Heart left ventricle (tissue), 16 donors: ENCODE measurements around the gene INPP1. TPM values are rescaled to one million over a fixed set of nuclear protein-coding genes. Genes with fewer than 3 reads are reported as not detected.
"Not testable (repeated sequence)": the region's sequence is repeated elsewhere in the genome, so short reads cannot be mapped to it uniquely, and the experiment has no call there.

Source experiments
- ATAC-seq, 4 donors: fragments of 200-7000 bp; cut with Tn5 transposase; one replicate each; pipeline ENCODE4 v1.9.1; 2020 to 2022; ENCODE audit warnings: moderate library complexity in 4 of 4, mild to moderate bottlenecking in 3 of 4, moderate number of reproducible peaks in 1 of 4
- DNase-seq, 5 donors: peaks; one replicate each; pipeline ENCODE4 v3.0.0-alpha.2; 2020
- H3K27ac ChIP-seq, 12 donors: fragments of 200-600 bp; sonication (generic) in 4 of 12; one replicate each; pipeline versions ENCODE4 v1.5.0 to v1.8.0; 2016 to 2022; ENCODE audit warnings: mild to moderate bottlenecking in 2 of 12
- H3K27me3 ChIP-seq, 9 donors: fragments of 200-600 bp; sonication (generic) in 2 of 9; one replicate each; pipeline versions ENCODE4 v1.5.1 to v1.8.0; 2016 to 2022; ENCODE audit warnings: mild to moderate bottlenecking in 3 of 9
- H3K36me3 ChIP-seq, 9 donors: fragments of 200-600 bp; sonication (generic) in 2 of 9; one replicate each; pipeline versions ENCODE4 v1.5.0 to v1.8.0; 2018 to 2022; ENCODE audit warnings: mild to moderate bottlenecking in 2 of 9
- H3K4me1 ChIP-seq, 12 donors: fragments of 200-600 bp; sonication (generic) in 4 of 12; one replicate each; pipeline versions ENCODE4 v1.5.0 to v1.8.0; 2016 to 2022; ENCODE audit warnings: mild to moderate bottlenecking in 3 of 12
- H3K4me3 ChIP-seq, 12 donors: fragments of 200-600 bp; sonication (generic) in 4 of 12; one replicate each; pipeline versions ENCODE4 v1.5.0 to v1.8.0; 2017 to 2022; ENCODE audit warnings: mild to moderate bottlenecking in 9 of 12, moderate library complexity in 4 of 12
- H3K9me3 ChIP-seq, 12 donors: fragments of 200-600 bp; sonication (generic) in 4 of 12; one replicate each; pipeline versions ENCODE4 v1.5.0 to v1.8.0; 2016 to 2022; ENCODE audit warnings: mild to moderate bottlenecking in 1 of 12
- CTCF ChIP-seq, 12 donors: fragments of 200-600 bp; sonication (generic) in 4 of 12; IDR thresholded peaks; one replicate each; pipeline versions ENCODE4 v1.5.0 to v1.8.0; 2018 to 2022; ENCODE audit warnings: antibody characterized with exemption in 12 of 12, mild to moderate bottlenecking in 5 of 12
- POLR2A ChIP-seq, 2 donors: fragments of 450-650 bp; IDR thresholded peaks; one replicate each; pipeline ENCODE4 v1.6.1; 2017; ENCODE audit warnings: antibody characterized with exemption in 2 of 2, mild to moderate bottlenecking in 2 of 2, moderate library complexity in 2 of 2
- WGBS, 4 donors: extraction: QIAGEN DNeasy Blood & Tissue Kit in 2 of 4; methylation state at CpG; one replicate each; pipeline versions ENCODE4 v1.1.5 to v1.1.7; 2013 to 2018; 5-methylcytosine and 5-hydroxymethylcytosine counted together
- intact Hi-C, 10 donors: fragments of 100-400 bp; cut with DNase I; formaldehyde crosslinking; loops; one replicate each; pipeline versions ENCODE4 v1.11.1 to v1.14.2; 2022
- long read RNA-seq, 3 donors: library from polyadenylated mRNA; unstranded; transcript quantifications; one replicate each; pipeline ENCODE4 v2.0.0, GENCODE V29; 2020 to 2021
- polyA plus RNA-seq, 2 donors: library from polyadenylated mRNA; stranded (reverse); fragments of 200-250 nt; gene quantifications; one replicate each; pipeline ENCODE4 v1.2.3, GENCODE V29; 2013
- total RNA-seq, 9 donors: library from RNA; depleted of rRNA in 2 of 9; stranded (reverse); fragments of >200 nt in 2 of 9; fragmentation: NEBNext Ultra II Directional in 3 of 9; extraction: Animal tissue kit (Norgen Biotek cat#: 25700) in 3 of 9; gene quantifications; one replicate each; pipeline versions ENCODE4 v1.1.0 to v1.2.4, GENCODE V29; 2016 to 2023
- donor health status: ischemic (EF 13 %, LVEDD 7.1; RV severe dilation, severe dysfunction).
- donor health status: healthy with polysubstance abuse.
- donor health status: DM: no; HTN: yes; CAD: no.
- donor health status: DM: no; HTN: no; CAD: no.
- donor health status: ischemic (EF 25% LVEDD 6.9; RV normal size, moderate dysfunction).
- donor health status: ischemic (EF 25% LVEDD 5.7; RV mildly dilated, moderate dysfunction).
- donor health status: healthy.
- donor health status: DM: yes; HTN: yes; CAD: no.
- donor health status: ischemic (EF 35%, LVEDD 5.7; RV mildly dilated, moderate dysfunction).
- donor health status: nonischemic (EF 11% LVEDD 7.7; RV severe dilation, severe dysfunction).
- donor health status: DM: yes; HTN: yes; CAD: no.
- donor health status: PGD.
- donor health status: ischemic (EF 29% LVEDD 5.4; RV normal size, mild dysfunction).
- donor health status: nonischemic (EF 23%, LVEDD 6.1; RV moderate dilation, normal function).

Gene INPP1
- total RNA-seq (10 to 100 TPM in 8 of 9 donors, 1 to 10 TPM in 1; 7.8 to 18.5 (median 13.1) TPM), polyA plus RNA-seq (10 to 100 TPM; 14.1 to 26.2 TPM)
- long read RNA-seq, donor 1, transcript INPP1-201 (6 exons, 1,919 nt) = major isoform, 23 of 28 reads
- long read RNA-seq, donor 1, partial matches to known transcripts = 0 of 28 reads
- long read RNA-seq, donor 1, other reads (novel, unspliced or antisense) = 2 of 28 reads
- long read RNA-seq, donor 2, transcript INPP1-201 (6 exons, 1,919 nt) = major isoform, 35 of 56 reads
- long read RNA-seq, donor 2, transcript INPP1-202 (7 exons, 2,162 nt) = minor isoform, 12 of 56 reads
- long read RNA-seq, donor 2, partial matches to known transcripts = 1 of 56 reads
- long read RNA-seq, donor 2, other reads (novel, unspliced or antisense) = 8 of 56 reads
- long read RNA-seq, donor 3, transcript INPP1-202 (7 exons, 2,162 nt) = minor isoform, 9 of 30 reads
- long read RNA-seq, donor 3, transcript INPP1-201 (6 exons, 1,919 nt) = major isoform, 17 of 30 reads
- long read RNA-seq, donor 3, partial matches to known transcripts = 0 of 30 reads
- long read RNA-seq, donor 3, other reads (novel, unspliced or antisense) = 4 of 30 reads

- Histone ChIP-seq H3K9me3 (no peaks in the 10 kb centered on the region), H3K36me3 (peaks cover 0 to 4% (median 0%) of the 10 kb centered on the region in 9 donors), H3K27ac (peak within 1 kb of the TSS; percentile 84 to 98 (median 94)), H3K4me1 (peaks cover 0 to 35% (median 20%) of the 10 kb centered on the region in 12 donors), H3K27me3 (no peaks in the 10 kb centered on the region), H3K4me3 (peak within 1 kb of the TSS; percentile 59 to 89 (median 78))
- 0 to 1% (median 0%) methylated on average over 61 to 99 of the region's 99 CpGs for WGBS, 4 donors
- intact Hi-C loops = no loop called here
- peak; percentile 77 to 94 (median 94) for ATAC-seq
- TF ChIP-seq CTCF (IDR thresholded peaks at IDR 0.05) = no peak
- TF ChIP-seq POLR2A (IDR thresholded peaks at IDR 0.05) = peak in 1 of 2 donors; percentile 75
- DNase-seq = peak; percentile 83 to 90 (median 85)
These were observed at the start of gene INPP1 for GRCh38 chr2:190343536-190344275. Gene INPP1 (plus strand): TSS chr2:190343589. CDS start chr2:190360103, 16,514 bp downstream.

- peaks cover 0 to 46% (median 22%) of the 10 kb centered on the region in 9 donors for H3K36me3 ChIP-seq
- DNase-seq, H3K27me3 ChIP-seq, H3K4me1 ChIP-seq, H3K4me3 ChIP-seq, H3K27ac ChIP-seq, H3K9me3 ChIP-seq, intact Hi-C loops, ATAC-seq: not testable (repeated sequence)
- 93 to 99% (median 96%) methylated on average over 2 of the region's 2 CpGs for WGBS, 4 donors
These were observed 45.5 kb upstream of the INPP1 start for GRCh38 chr2:190297880-190298279.

- DNase-seq (no peak), ATAC-seq (peak in 2 of 4 donors; percentile 36 to 56)
- Histone ChIP-seq H3K27ac (no peak overlapping the region), H3K4me1 (peaks cover 0 to 7% (median 0%) of the 10 kb centered on the region in 12 donors), H3K27me3 (no peaks in the 10 kb centered on the region), H3K9me3 (peaks cover 0 to 6% (median 0%) of the 10 kb centered on the region in 12 donors), H3K4me3 (no peak overlapping the region), H3K36me3 (peaks cover 0 to 21% (median 6%) of the 10 kb centered on the region in 9 donors)
- no peak for TF ChIP-seq CTCF (IDR thresholded peaks at IDR 0.05)
- TF ChIP-seq POLR2A (IDR thresholded peaks at IDR 0.05) = no peak
- intact Hi-C loops = no loop called here
These were observed 42.4 kb upstream of the INPP1 start for GRCh38 chr2:190301032-190301431.

GRCh38 chr2:190302052-190302451 lies 41.3 kb upstream of the INPP1 start:
- Histone ChIP-seq H3K36me3 (peaks cover 0 to 14% (median 2%) of the 10 kb centered on the region in 9 donors), H3K9me3 (peaks cover 0 to 6% (median 0%) of the 10 kb centered on the region in 12 donors), H3K27me3 (no peaks in the 10 kb centered on the region), H3K27ac (no peak overlapping the region), H3K4me1 (peaks cover 0 to 7% (median 0%) of the 10 kb centered on the region in 12 donors), H3K4me3 (no peak overlapping the region)
- intact Hi-C loops = no loop called here
- no peak for TF ChIP-seq POLR2A (IDR thresholded peaks at IDR 0.05)
- TF ChIP-seq CTCF (IDR thresholded peaks at IDR 0.05) = no peak
- ATAC-seq (no peak), DNase-seq (no peak)
- 94 to 100% (median 97%) methylated on average over 1 of the region's 1 CpG for WGBS, 4 donors
